Sigmoid colon (tissue), 7 donors: ENCODE results near the gene CLIC4. TPM values are rescaled to one million over a fixed set of nuclear protein-coding genes. Genes with fewer than 3 reads are reported as not detected.
A peak's percentile ranks its signal among the peaks of the same experiment; 100 is the strongest.

Experiments used
- DNase-seq: peaks from one replicate; pipeline ENCODE4 v3.0.0-alpha.2; 2019
- H3K27ac ChIP-seq, 4 donors: fragments of 200-600 bp; sonication (generic); one replicate each; pipeline ENCODE4 v1.5.1; 2016 to 2019; ENCODE audit warnings: mild to moderate bottlenecking in 1 of 4
- H3K27me3 ChIP-seq, 3 donors: fragments of 200-600 bp; sonication (generic); one replicate each; pipeline ENCODE4 v1.5.1; 2019; ENCODE audit warnings: mild to moderate bottlenecking in 1 of 3
- H3K36me3 ChIP-seq, 4 donors: fragments of 200-600 bp; sonication (generic); one replicate each; pipeline ENCODE4 v1.5.1; 2016 to 2019
- H3K4me1 ChIP-seq, 4 donors: fragments of 200-600 bp; sonication (generic); one replicate each; pipeline ENCODE4 v1.5.1; 2017 to 2019
- H3K4me3 ChIP-seq, 4 donors: fragments of 200-600 bp; sonication (generic); one replicate each; pipeline ENCODE4 v1.5.1; 2017 to 2019; ENCODE audit warnings: mild to moderate bottlenecking in 2 of 4, moderate library complexity in 1 of 4
- H3K9me3 ChIP-seq, 4 donors: fragments of 200-600 bp in 3 of 4; sonication (generic) in 3 of 4; one replicate each; pipeline versions ENCODE4 v1.5.1 to v1.6.1; 2013 to 2019
- CTCF ChIP-seq, 4 experiments: fragments of 450-650 bp in 3 of 4; fragments of 200-600 bp in 1 of 4; IDR thresholded peaks; one replicate each; pipeline ENCODE4 v1.5.1; 2016 to 2019; ENCODE audit warnings: antibody characterized with exemption in 4 of 4, mild to moderate bottlenecking in 3 of 4, moderate library complexity in 2 of 4
- EP300 ChIP-seq, 4 donors: sonication (generic); formaldehyde crosslinking; IDR thresholded peaks; one replicate each; pipeline ENCODE4 v1.6.1; 2017; ENCODE audit warnings: antibody characterized with exemption in 4 of 4
- POLR2A ChIP-seq, 2 donors: fragments of 450-650 bp; IDR thresholded peaks; one replicate each; pipeline ENCODE4 v1.6.1; 2016; ENCODE audit warnings: antibody characterized with exemption in 2 of 2, mild to moderate bottlenecking in 2 of 2, moderate library complexity in 2 of 2
- POLR2AphosphoS5 ChIP-seq, 4 donors: sonication (generic); formaldehyde crosslinking; IDR thresholded peaks; one replicate each; pipeline ENCODE4 v1.6.1; 2017; ENCODE audit warnings: antibody characterized with exemption in 4 of 4
- WGBS, 2 donors: extraction: QIAGEN DNeasy Blood & Tissue Kit; methylation state at CpG; one replicate each; pipeline ENCODE4 v1.1.7; 2013; 5-methylcytosine and 5-hydroxymethylcytosine counted together
- intact Hi-C: fragments of 100-400 bp; cut with DNase I; formaldehyde crosslinking; loops from one replicate; pipeline ENCODE4 v1.15.1; 2023
- polyA plus RNA-seq, 3 donors: library from polyadenylated mRNA; stranded (reverse); fragments of 200-250 nt; gene quantifications; one replicate each; pipeline ENCODE4 v1.2.3, GENCODE V29; 2013
- total RNA-seq, 4 donors: library from RNA; depleted of rRNA; stranded (reverse); fragments of >200 nt; gene quantifications; one replicate each; pipeline ENCODE4 v1.1.0, GENCODE V29; 2016
- donor health status: healthy with polysubstance abuse.
- donor health status: Bipolar disorder and iron deficiency.
- donor health status: healthy.

The CLIC4 gene
- total and polyA plus RNA-seq, 7 donors: 37.8 to 443 (median 334) TPM

GRCh38 chr1:24743404-24744211, 1.6 kb upstream of the CLIC4 start:
- TF ChIP-seq POLR2A (IDR thresholded peaks at IDR 0.05): no peak
- peak in 2 of 4 donors; percentile 53 to 71 for TF ChIP-seq POLR2AphosphoS5 (IDR thresholded peaks at IDR 0.05)
- TF ChIP-seq CTCF (IDR thresholded peaks at IDR 0.05): no peak
- peak in 1 of 4 donors; percentile 9 for TF ChIP-seq EP300 (IDR thresholded peaks at IDR 0.05)
- peaks cover 0 to 34% (median 32%) of the 10 kb centered on the region in 4 donors for H3K4me1 ChIP-seq
- H3K4me3 ChIP-seq: peak overlapping the region in 1 of 4 donors; percentile 0
- WGBS, 2 donors: 75% methylated on average over 10 of the region's 10 CpGs
- no peak for DNase-seq
- H3K27me3 ChIP-seq: no peaks in the 10 kb centered on the region
- H3K36me3 ChIP-seq: no peaks in the 10 kb centered on the region
- H3K9me3 ChIP-seq: no peaks in the 10 kb centered on the region
- intact Hi-C loops: loop anchor here (2.0 kb wide), 1 partner anchor 87 kb away; no protein-coding TSS in a partner anchor
- H3K27ac ChIP-seq: peak overlapping the region; percentile 95 to 100 (median 99)

GRCh38 chr1:24745711-24746413, 615 bp downstream of the CLIC4 start:
- Histone ChIP-seq H3K27me3 (no peaks in the 10 kb centered on the region), H3K27ac (peak overlapping the region; percentile 95 to 100 (median 99)), H3K36me3 (no peaks in the 10 kb centered on the region), H3K9me3 (no peaks in the 10 kb centered on the region), H3K4me1 (peaks cover 0 to 53% (median 52%) of the 10 kb centered on the region in 4 donors), H3K4me3 (peak overlapping the region; percentile 89 to 97 (median 94))
- intact Hi-C loops: loop anchor here (2.0 to 5.0 kb wide), 4 partner anchors 25 to 104 kb away; partner anchors contain the start of gene SRRM1
- DNase-seq: peak; percentile 90
- peak; percentile 61 to 72 (median 68) for TF ChIP-seq POLR2AphosphoS5 (IDR thresholded peaks at IDR 0.05)
- TF ChIP-seq CTCF (IDR thresholded peaks at IDR 0.05): no peak
- WGBS, 2 donors: 0 to 1% methylated on average over 70 of the region's 70 CpGs

- Histone ChIP-seq H3K27me3 (no peaks in the 10 kb centered on the region), H3K9me3 (no peaks in the 10 kb centered on the region), H3K4me1 (peaks cover 0 to 74% (median 72%) of the 10 kb centered on the region in 4 donors), H3K36me3 (no peaks in the 10 kb centered on the region), H3K27ac (peak overlapping the region; percentile 95 to 100 (median 99)), H3K4me3 (peak overlapping the region in 3 of 4 donors; percentile 91 to 97 (median 96))
- intact Hi-C loops: loop anchor here (5.0 kb wide), 2 partner anchors 56 to 106 kb away; partner anchors contain the start of gene SRRM1
- TF ChIP-seq POLR2A (IDR thresholded peaks at IDR 0.05) (no peak), CTCF (IDR thresholded peaks at IDR 0.05) (no peak), POLR2AphosphoS5 (IDR thresholded peaks at IDR 0.05) (peak in 1 of 4 donors; percentile 4), EP300 (IDR thresholded peaks at IDR 0.05) (no peak)
- 69 to 90% methylated on average over 14 of the region's 14 CpGs for WGBS, 2 donors
- no peak for DNase-seq
These were observed 3.2 kb downstream of the CLIC4 start for GRCh38 chr1:24748191-24749121.

GRCh38 chr1:24749252-24749651, 4.0 kb downstream of the CLIC4 start:
- H3K36me3 ChIP-seq: no peaks in the 10 kb centered on the region
- TF ChIP-seq CTCF (IDR thresholded peaks at IDR 0.05): no peak
- no peak for TF ChIP-seq EP300 (IDR thresholded peaks at IDR 0.05)
- no peak for TF ChIP-seq POLR2AphosphoS5 (IDR thresholded peaks at IDR 0.05)
- TF ChIP-seq POLR2A (IDR thresholded peaks at IDR 0.05): no peak
- peaks cover 0 to 74% (median 71%) of the 10 kb centered on the region in 4 donors for H3K4me1 ChIP-seq
- DNase-seq: no peak
- peak overlapping the region in 1 of 4 donors; percentile 91 for H3K4me3 ChIP-seq
- intact Hi-C loops: loop anchor here (5.0 kb wide), 2 partner anchors 57 to 107 kb away; partner anchors contain the start of gene SRRM1
- WGBS, 2 donors: 84 to 96% methylated on average over 1 of the region's 1 CpG
- no peaks in the 10 kb centered on the region for H3K27me3 ChIP-seq
- H3K27ac ChIP-seq: peak overlapping the region; percentile 95 to 100 (median 99)
- H3K9me3 ChIP-seq: no peaks in the 10 kb centered on the region
